GM18909 (cell line): Measurements from ENCODE around the gene ROR2.
"Not testable (repeated sequence)": the region's sequence is repeated elsewhere in the genome, so short reads cannot be mapped to it uniquely, and the experiment has no call there.

Source experiments
- ATAC-seq: cut with Tn5 transposase; IDR thresholded peaks from one replicate; pipeline ENCODE4 v1.9.1; 2021; ENCODE audit warnings: mild to moderate bottlenecking; ENCODE audit not compliant: unreplicated experiment, poor library complexity

ROR2 gene

GRCh38 chr9:91929331-91929730 is 20.7 kb downstream of the ROR2 start:
- no peak for ATAC-seq

GRCh38 chr9:91927922-91928510 is 22.0 kb downstream of the ROR2 start:
- ATAC-seq, result no peak

- no peak for ATAC-seq
These were observed 25.9 kb downstream of the ROR2 start for GRCh38 chr9:91924090-91924489.

- no peak for ATAC-seq
These were observed 26.9 kb downstream of the ROR2 start for GRCh38 chr9:91923145-91923544.

GRCh38 chr9:91921371-91921770 is 28.7 kb downstream of the ROR2 start:
- ATAC-seq, result no peak

- ATAC-seq, result no peak
These were observed 29.2 kb downstream of the ROR2 start for GRCh38 chr9:91920630-91921350.

GRCh38 chr9:91919621-91920020 is 30.4 kb downstream of the ROR2 start:
- no peak for ATAC-seq

- no peak for ATAC-seq
These were observed 32.6 kb downstream of the ROR2 start for GRCh38 chr9:91917436-91917835.

- ATAC-seq, result no peak
These were observed 34.3 kb downstream of the ROR2 start for GRCh38 chr9:91915524-91916263.

GRCh38 chr9:91914937-91915336 is 35.1 kb downstream of the ROR2 start:
- ATAC-seq, result no peak

- no peak for ATAC-seq
These were observed 35.6 kb downstream of the ROR2 start for GRCh38 chr9:91914404-91914803.

GRCh38 chr9:91913986-91914385 is 36.0 kb downstream of the ROR2 start:
- ATAC-seq, result no peak

GRCh38 chr9:91913096-91913495 is 36.9 kb downstream of the ROR2 start:
- no peak for ATAC-seq

- ATAC-seq, result no peak
These were observed 38.4 kb downstream of the ROR2 start for GRCh38 chr9:91911657-91912056.

GRCh38 chr9:91909256-91909655 is 40.8 kb downstream of the ROR2 start:
- not testable (repeated sequence) for ATAC-seq

- no peak for ATAC-seq
These were observed 41.3 kb downstream of the ROR2 start for GRCh38 chr9:91908746-91909145.

GRCh38 chr9:91908293-91908623 is 41.8 kb downstream of the ROR2 start:
- no peak for ATAC-seq

GRCh38 chr9:91907484-91908292 is 42.3 kb downstream of the ROR2 start:
- no peak for ATAC-seq

- ATAC-seq, result peak; percentile 59
These were observed 44.0 kb downstream of the ROR2 start for GRCh38 chr9:91905991-91906469.

- ATAC-seq, result no peak
These were observed 44.8 kb downstream of the ROR2 start for GRCh38 chr9:91905237-91905650.
